Neural cell (in vitro differentiated cells): Measurements from ENCODE around the gene VCX3A.

Source experiments
- CTCF ChIP-seq: fragments of 450-650 bp; IDR thresholded peaks from 2 replicates; pipeline ENCODE4 v1.5.1; 2014; ENCODE audit warnings: antibody characterized with exemption, mild to moderate bottlenecking, moderate library complexity; ENCODE audit not compliant: poor library complexity, severe bottlenecking
- EP300 ChIP-seq: fragments of 450-650 bp; conservative IDR thresholded peaks from 2 replicates; pipeline ENCODE4 v1.6.1; 2014; ENCODE audit warnings: antibody characterized with exemption, mild to moderate bottlenecking, moderate library complexity; ENCODE audit not compliant: poor library complexity, severe bottlenecking
- EZH2 ChIP-seq: fragments of 200-600, 300-800 bp; shearing (Covaris generic), sonication (generic); IDR thresholded peaks from 2 replicates; pipeline ENCODE4 v1.6.1; 2014; ENCODE audit warnings: antibody characterized with exemption, low read length, borderline replicate concordance, mild to moderate bottlenecking; ENCODE audit not compliant: insufficient read depth, poor library complexity, severe bottlenecking
- POLR2AphosphoS5 ChIP-seq: IDR thresholded peaks from 2 replicates; pipeline ENCODE4 v1.6.1; 2012
- REST ChIP-seq: IDR thresholded peaks from 2 replicates; pipeline ENCODE4 v1.6.1; 2012; ENCODE audit warnings: borderline replicate concordance

- TF ChIP-seq EP300 (no peak), CTCF (no peak), POLR2AphosphoS5 (no peak), REST (no peak), EZH2 (no peak)
These were observed 10.8 kb upstream of the VCX3A start for GRCh38 chrX:6545712-6546111.
